ENCODE measurements around the gene MTREX. TPM values are rescaled to one million over a fixed set of nuclear protein-coding genes. Genes with fewer than 3 reads are reported as not detected.

MTREX gene
- total RNA-seq, 2 experiments from 2014 or later = 50.9 to 54.5 TPM

- ChIA-PET CTCF (no interaction called here), POLR2A (interaction anchor here (0.9 kb wide), 1 partner anchor 20 kb away, joined by 3 read pairs; no protein-coding TSS in a partner anchor)
- no peaks in the 10 kb centered on the region for H3K27me3 ChIP-seq (ENCODE audit: control insufficient read depth in 1 of 2, insufficient read depth in 2 of 2, low read length in 2 of 2)
- no peak for TF ChIP-seq CTCF (IDR thresholded peaks at IDR 0.05)
- no peak overlapping the region for H3K27ac ChIP-seq (ENCODE audit: low read depth in 1 of 2, low read length in 2 of 2)
- peaks cover 81% of the 10 kb centered on the region for H3K36me3 Mint-ChIP-seq (ENCODE audit: low read depth)
- peaks cover 6% of the 10 kb centered on the region for H3K4me1 Mint-ChIP-seq (ENCODE audit: low read depth)
- H3K9me3 ChIP-seq (ENCODE audit: control insufficient read depth in 1 of 2, insufficient read depth in 1 of 2, low read length in 2 of 2) = no peaks in the 10 kb centered on the region
- intact Hi-C loops (cut with DNase I, micrococcal nuclease) = loop anchor here (1.0 to 2.0 kb wide), 2 partner anchors 283 kb away; no protein-coding TSS in a partner anchor
- no peaks in the 10 kb centered on the region for H3K9me3 Mint-ChIP-seq
- ATAC-seq (ENCODE audit: poor library complexity) = no peak
- DNase-seq = no peak
- no peaks in the 10 kb centered on the region for H3K27me3 Mint-ChIP-seq
- no peaks in the 10 kb centered on the region for H3K4me1 ChIP-seq (ENCODE audit: insufficient read depth, low read length)
- H3K27ac Mint-ChIP-seq = no peak overlapping the region
- peaks cover 63% of the 10 kb centered on the region for H3K36me3 ChIP-seq (ENCODE audit: insufficient read depth, low read length)
- H3K4me3 Mint-ChIP-seq = no peak overlapping the region
- H3K4me3 ChIP-seq (ENCODE audit: low read length) = no peak overlapping the region
Observed at GRCh38 chr5:55407984-55408383, 100.2 kb downstream of the MTREX start.

- Mint-ChIP-seq H3K4me3 (no peak overlapping the region), H3K27me3 (no peaks in the 10 kb centered on the region), H3K4me1 (ENCODE audit: low read depth) (peaks cover 6% of the 10 kb centered on the region), H3K36me3 (ENCODE audit: low read depth) (peaks cover 80% of the 10 kb centered on the region), H3K27ac (no peak overlapping the region), H3K9me3 (no peaks in the 10 kb centered on the region)
- DNase-seq (no peak), ATAC-seq (ENCODE audit: poor library complexity) (no peak)
- Histone ChIP-seq H3K27me3 (ENCODE audit: control insufficient read depth in 1 of 2, insufficient read depth in 2 of 2, low read length in 2 of 2) (no peaks in the 10 kb centered on the region), H3K36me3 (ENCODE audit: insufficient read depth, low read length) (peaks cover 56% of the 10 kb centered on the region), H3K4me1 (ENCODE audit: insufficient read depth, low read length) (no peaks in the 10 kb centered on the region), H3K27ac (ENCODE audit: low read depth in 1 of 2, low read length in 2 of 2) (no peak overlapping the region), H3K9me3 (ENCODE audit: control insufficient read depth in 1 of 2, insufficient read depth in 1 of 2, low read length in 2 of 2) (no peaks in the 10 kb centered on the region), H3K4me3 (ENCODE audit: low read length) (no peak overlapping the region)
- intact Hi-C loops (cut with DNase I, micrococcal nuclease) = no loop called here
- POLR2A ChIA-PET = no interaction called here
- CTCF ChIA-PET = interaction anchor here (1.3 kb wide), 1 partner anchor 282 kb away, joined by 3 read pairs; no protein-coding TSS in a partner anchor
- TF ChIP-seq CTCF (IDR thresholded peaks at IDR 0.05) = no peak
Observed at GRCh38 chr5:55409775-55410174, 102.0 kb downstream of the MTREX start.

GRCh38 chr5:55410845-55411244, 103.1 kb downstream of the MTREX start:
- intact Hi-C loops (cut with DNase I, micrococcal nuclease) = no loop called here
- Histone ChIP-seq H3K27ac (ENCODE audit: low read depth in 1 of 2, low read length in 2 of 2) (no peak overlapping the region), H3K9me3 (ENCODE audit: control insufficient read depth in 1 of 2, insufficient read depth in 1 of 2, low read length in 2 of 2) (no peaks in the 10 kb centered on the region), H3K4me3 (ENCODE audit: low read length) (no peak overlapping the region), H3K27me3 (ENCODE audit: control insufficient read depth in 1 of 2, insufficient read depth in 2 of 2, low read length in 2 of 2) (no peaks in the 10 kb centered on the region), H3K36me3 (ENCODE audit: insufficient read depth, low read length) (peaks cover 57% of the 10 kb centered on the region), H3K4me1 (ENCODE audit: insufficient read depth, low read length) (no peaks in the 10 kb centered on the region)
- DNase-seq (peak in 1 of 14 experiments; percentile 12), ATAC-seq (ENCODE audit: poor library complexity) (no peak)
- H3K4me1 Mint-ChIP-seq (ENCODE audit: low read depth) = peaks cover 6% of the 10 kb centered on the region
- ChIA-PET CTCF (no interaction called here), POLR2A (no interaction called here)
- peaks cover 79% of the 10 kb centered on the region for H3K36me3 Mint-ChIP-seq (ENCODE audit: low read depth)
- no peaks in the 10 kb centered on the region for H3K9me3 Mint-ChIP-seq
- TF ChIP-seq CTCF (IDR thresholded peaks at IDR 0.05) = no peak
- H3K27ac Mint-ChIP-seq = no peak overlapping the region
- H3K4me3 Mint-ChIP-seq = no peak overlapping the region
- no peaks in the 10 kb centered on the region for H3K27me3 Mint-ChIP-seq
